HG03039 (cell line): ENCODE results near the gene TMEM147.
"Not testable (repeated sequence)": the region's sequence is repeated elsewhere in the genome, so short reads cannot be mapped to it uniquely, and the experiment has no call there.

Source experiments
- ATAC-seq: cut with Tn5 transposase; IDR thresholded peaks from one replicate; pipeline ENCODE4 v1.9.1; 2021; ENCODE audit warnings: mild to moderate bottlenecking, moderate library complexity; ENCODE audit not compliant: unreplicated experiment

The TMEM147 gene

DNA sequence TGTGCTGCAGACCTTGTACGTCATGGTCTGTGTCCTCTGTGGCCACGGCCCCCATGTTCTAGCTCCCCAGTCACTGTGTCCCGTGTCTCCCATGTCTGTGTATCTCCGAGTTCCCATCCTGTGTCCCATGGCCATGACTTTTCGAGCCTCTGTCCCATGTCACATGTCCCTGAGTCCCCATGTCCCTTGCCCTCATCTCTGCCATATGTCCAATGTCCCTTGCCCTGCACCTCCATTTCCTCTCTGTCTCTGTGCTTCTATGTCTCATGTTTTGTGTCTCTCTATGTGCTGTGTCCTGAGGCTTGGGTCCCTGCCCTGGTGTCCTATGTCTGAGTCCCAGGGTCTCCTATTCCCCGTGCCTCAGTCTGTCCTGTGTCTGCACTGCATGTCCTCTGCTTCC lies 16.0 kb downstream of the TMEM147 start:
- ATAC-seq: no peak

DNA sequence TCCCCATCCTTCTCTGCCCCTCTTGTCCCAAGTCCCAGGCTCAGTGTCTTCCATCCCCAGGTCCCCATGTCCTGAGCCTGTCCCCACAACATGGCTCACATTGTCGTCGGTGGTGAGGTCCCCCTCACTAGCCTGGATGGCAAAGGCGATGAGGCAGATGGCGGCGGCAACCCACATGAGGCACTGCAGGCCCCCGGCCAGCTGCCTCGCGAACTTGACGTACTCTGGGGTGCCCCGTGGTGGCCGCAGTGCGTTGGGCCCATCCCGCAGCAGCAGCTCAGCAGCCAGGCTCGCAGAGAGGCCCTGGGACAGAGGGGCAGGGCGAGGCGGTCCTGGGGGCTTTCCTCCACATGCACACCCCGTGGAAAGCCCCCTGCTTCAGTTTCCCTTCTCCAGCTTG lies 16.9 kb downstream of the TMEM147 start:
- ATAC-seq: no peak

- ATAC-seq: no peak
These were observed 17.4 kb downstream of the TMEM147 start for GRCh38 chr19:35562776-35563175.

GRCh38 chr19:35563207-35563829 lies 17.9 kb downstream of the TMEM147 start, which contains the start of gene ATP4A:
Gene ATP4A (minus strand): TSS chr19:35563658. CDS start chr19:35563629, 29 bp downstream.
- no peak for ATAC-seq

- ATAC-seq: no peak
These were observed 19.8 kb downstream of the TMEM147 start for GRCh38 chr19:35565016-35565856.

DNA sequence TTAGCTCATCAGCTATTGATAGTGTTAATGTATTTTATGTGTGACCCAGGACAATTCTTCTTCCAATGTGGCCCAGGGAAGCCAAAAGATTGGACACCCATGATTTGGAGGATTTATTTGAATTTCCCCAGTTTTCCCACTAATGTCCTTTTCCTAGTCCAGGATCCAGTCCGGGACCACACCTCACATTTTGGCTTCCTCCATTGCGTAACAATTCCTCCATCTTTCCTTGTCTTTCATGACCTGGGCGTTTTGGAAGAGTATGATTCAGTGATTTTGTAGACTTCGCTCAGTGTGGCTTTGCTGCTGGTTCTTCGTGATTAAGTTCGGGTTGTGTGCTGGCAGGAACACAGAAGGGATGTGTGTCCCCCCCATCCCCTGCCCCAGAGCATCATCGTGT lies 21.3 kb downstream of the TMEM147 start:
- no peak for ATAC-seq

GRCh38 chr19:35569281-35569781 lies 23.9 kb downstream of the TMEM147 start:
- ATAC-seq: no peak

- ATAC-seq: no peak
These were observed 26.1 kb downstream of the TMEM147 start for GRCh38 chr19:35571406-35571965.

- ATAC-seq: no peak
These were observed 32.5 kb downstream of the TMEM147 start for GRCh38 chr19:35577918-35578317.

DNA sequence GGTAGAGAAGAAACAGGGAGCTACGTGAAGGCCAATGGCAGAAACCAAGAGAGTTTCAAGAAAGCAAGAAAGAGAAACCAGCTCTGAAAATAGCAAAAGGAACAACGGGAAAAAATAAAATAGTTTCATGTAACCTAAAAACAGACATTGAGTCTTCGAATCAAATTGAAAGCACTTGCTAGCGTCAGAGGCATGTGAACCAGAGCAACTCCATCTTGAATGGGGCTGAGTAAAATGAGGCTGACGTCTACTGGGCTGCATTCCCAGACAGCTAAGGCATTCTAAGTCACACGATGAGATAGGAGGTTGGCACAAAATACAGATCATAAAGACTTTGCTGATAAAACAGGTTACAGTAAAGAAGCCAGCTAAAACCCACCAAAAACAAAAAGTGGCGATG lies 33.3 kb downstream of the TMEM147 start:
- no peak for ATAC-seq

GRCh38 chr19:35582760-35583159 lies 37.3 kb downstream of the TMEM147 start:
- ATAC-seq: no peak

DNA sequence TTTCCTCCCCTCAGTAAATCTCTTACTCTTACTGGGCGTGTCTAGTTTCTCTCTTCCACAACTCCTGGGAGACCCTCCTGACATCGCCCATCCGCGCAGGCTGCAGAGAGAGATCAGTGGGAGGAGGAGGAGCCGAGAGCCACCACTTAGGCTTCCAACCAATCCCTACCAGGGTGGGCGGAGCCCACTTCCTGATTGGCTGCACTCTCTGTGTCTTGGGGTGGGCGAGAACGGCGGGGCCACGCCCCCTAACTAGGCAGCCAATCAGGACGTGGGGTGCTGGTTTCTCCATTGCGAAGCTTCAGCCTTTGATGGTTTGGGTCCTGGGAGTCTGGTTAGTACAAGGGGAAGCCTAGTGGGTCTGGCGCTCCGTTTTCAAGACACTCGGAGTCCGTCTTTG lies 40.4 kb downstream of the TMEM147 start, which contains the start of gene PMIS2:
PMIS2 (plus strand) TSS at position 326 of the 400 bp plus-strand sequence. CDS start 87 bp downstream, outside the sequence.
- ATAC-seq: no peak

DNA sequence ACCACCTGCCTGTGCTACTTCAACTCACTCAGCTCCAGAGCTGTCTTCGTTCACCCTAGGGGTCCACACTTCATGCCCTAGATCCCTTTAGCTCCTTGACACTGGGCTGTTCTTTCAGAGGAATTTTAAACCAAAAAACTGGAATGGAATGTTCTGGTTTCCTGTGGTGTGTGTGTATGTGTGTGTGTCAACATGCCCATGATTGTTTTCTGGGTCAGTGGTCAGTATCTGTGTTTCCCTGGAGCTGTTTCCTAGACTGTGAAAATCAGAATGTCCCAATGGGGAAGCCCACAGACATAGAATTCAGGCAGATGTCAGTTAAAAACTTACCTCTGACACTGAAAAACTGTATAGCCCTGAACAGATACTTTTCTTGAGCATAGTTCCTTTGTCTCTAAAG lies 41.9 kb downstream of the TMEM147 start:
- no peak for ATAC-seq

- no peak for ATAC-seq
These were observed 45.4 kb downstream of the TMEM147 start for GRCh38 chr19:35590875-35591274.

DNA sequence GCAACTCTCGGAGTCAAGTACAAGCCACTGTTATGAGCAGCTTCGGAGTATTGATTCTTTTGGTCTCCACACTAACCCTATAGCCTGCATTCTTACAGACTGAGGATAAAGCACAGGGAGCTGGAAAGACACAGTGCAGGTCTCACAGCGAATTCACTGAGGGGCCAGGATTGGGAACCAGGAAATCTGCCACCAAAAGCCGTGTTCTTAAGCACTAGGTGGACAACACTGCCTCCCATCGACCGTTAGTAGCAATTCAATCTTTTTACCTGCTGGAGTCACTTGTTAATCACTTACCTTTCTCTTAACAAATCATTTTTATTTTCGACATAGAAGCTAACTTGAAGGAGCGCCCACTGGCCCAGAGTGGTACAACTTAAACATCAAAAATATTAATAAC lies 46.8 kb downstream of the TMEM147 start:
- no peak for ATAC-seq

DNA sequence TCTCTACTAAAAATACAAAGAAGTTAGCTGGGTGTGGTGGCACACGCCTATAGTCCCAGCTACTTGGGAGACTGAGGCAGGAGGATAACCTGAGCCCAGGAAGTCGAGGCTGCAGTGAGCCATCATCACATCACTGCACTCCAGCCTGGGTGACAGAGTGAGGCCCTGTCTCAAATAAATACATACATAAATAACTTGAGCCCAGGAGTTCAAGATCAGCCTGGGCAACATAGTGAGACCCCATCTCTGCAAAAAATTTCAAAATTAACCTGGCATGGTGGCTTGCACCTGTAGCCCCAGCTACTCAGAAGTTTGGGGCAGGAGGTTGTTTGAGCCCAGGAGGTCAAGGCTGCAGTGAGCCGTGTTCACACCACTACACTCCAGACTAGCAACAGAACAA lies 49.6 kb downstream of the TMEM147 start:
- not testable (repeated sequence) for ATAC-seq

DNA sequence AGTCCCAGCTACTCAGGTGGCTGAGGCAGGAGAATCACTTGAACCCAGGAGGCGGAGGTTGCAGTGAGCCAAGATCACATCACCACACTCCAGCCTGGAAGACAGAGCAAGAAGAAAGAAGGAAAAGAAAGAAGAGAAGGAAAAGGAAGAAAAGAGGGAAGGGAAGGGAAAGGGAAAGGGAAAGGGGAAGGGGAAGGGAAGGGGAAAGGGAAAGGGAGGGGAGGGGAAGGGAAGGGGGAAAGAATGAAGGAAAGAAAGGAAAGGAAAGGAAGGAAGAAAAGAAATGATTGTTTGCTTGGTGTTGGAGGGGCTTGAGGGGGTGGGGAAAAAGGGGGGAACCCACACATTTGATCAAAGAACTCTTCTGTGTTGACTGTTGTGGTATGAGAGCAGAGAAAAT lies 50.5 kb downstream of the TMEM147 start:
- no peak for ATAC-seq

GRCh38 chr19:35596366-35596999 lies 51.1 kb downstream of the TMEM147 start:
- no peak for ATAC-seq
